Measurements from ENCODE around the gene SLC2A10.

SLC2A10 gene

GRCh38 chr20:46709459-46710152, at the start of gene SLC2A10:
Gene SLC2A10 (plus strand): TSS chr20:46709649. CDS start chr20:46709737, 88 bp downstream.
- Histone ChIP-seq H3K4me1 (ENCODE audit: control insufficient read depth, insufficient read depth, low read length) (peaks cover 58% of the 10 kb centered on the region), H3K9me3 (ENCODE audit: control insufficient read depth, low read length) (peaks cover 9% of the 10 kb centered on the region), H3K9ac (ENCODE audit: low read length) (peak within 1 kb of the TSS; percentile 95), H3K36me3 (ENCODE audit: control insufficient read depth, insufficient read depth, low read length, severe bottlenecking) (peaks cover 5% of the 10 kb centered on the region), H3K27me3 (replicated peaks; ENCODE audit: control insufficient read depth, insufficient read depth, low read length) (no peaks in the 10 kb centered on the region), H3K4me3 (ENCODE audit: low read length) (peak within 1 kb of the TSS; percentile 87)
- DNase-seq (ENCODE audit: low read depth): peak; percentile 86

GRCh38 chr20:46660487-46660886, 49.0 kb upstream of the SLC2A10 start:
- Histone ChIP-seq H3K4me1 (ENCODE audit: control insufficient read depth, insufficient read depth, low read length) (no peaks in the 10 kb centered on the region), H3K9me3 (ENCODE audit: control insufficient read depth, low read length) (peaks cover 11% of the 10 kb centered on the region), H3K27me3 (replicated peaks; ENCODE audit: control insufficient read depth, insufficient read depth, low read length) (no peaks in the 10 kb centered on the region), H3K36me3 (ENCODE audit: control insufficient read depth, insufficient read depth, low read length, severe bottlenecking) (no peaks in the 10 kb centered on the region), H3K9ac (ENCODE audit: low read length) (no peak overlapping the region), H3K4me3 (ENCODE audit: low read length) (no peak overlapping the region)
- no peak for DNase-seq (ENCODE audit: low read depth)

- Histone ChIP-seq H3K9me3 (ENCODE audit: control insufficient read depth, low read length) (peaks cover 11% of the 10 kb centered on the region), H3K36me3 (ENCODE audit: control insufficient read depth, insufficient read depth, low read length, severe bottlenecking) (no peaks in the 10 kb centered on the region), H3K4me1 (ENCODE audit: control insufficient read depth, insufficient read depth, low read length) (no peaks in the 10 kb centered on the region), H3K27me3 (replicated peaks; ENCODE audit: control insufficient read depth, insufficient read depth, low read length) (no peaks in the 10 kb centered on the region), H3K9ac (ENCODE audit: low read length) (no peak overlapping the region), H3K4me3 (ENCODE audit: low read length) (no peak overlapping the region)
- DNase-seq (ENCODE audit: low read depth): no peak
Measured at GRCh38 chr20:46661659-46662058, 47.8 kb upstream of the SLC2A10 start.

GRCh38 chr20:46663531-46663930, 45.9 kb upstream of the SLC2A10 start:
- H3K9me3 ChIP-seq (ENCODE audit: control insufficient read depth, low read length): peaks cover 11% of the 10 kb centered on the region
- H3K4me3 ChIP-seq (ENCODE audit: low read length): no peak overlapping the region
- H3K9ac ChIP-seq (ENCODE audit: low read length): no peak overlapping the region
- peaks cover 18% of the 10 kb centered on the region for H3K4me1 ChIP-seq (ENCODE audit: control insufficient read depth, insufficient read depth, low read length)
- H3K27me3 ChIP-seq (replicated peaks; ENCODE audit: control insufficient read depth, insufficient read depth, low read length): no peaks in the 10 kb centered on the region
- DNase-seq (ENCODE audit: low read depth): no peak
- H3K36me3 ChIP-seq (ENCODE audit: control insufficient read depth, insufficient read depth, low read length, severe bottlenecking): no peaks in the 10 kb centered on the region

GRCh38 chr20:46665602-46666001, 43.8 kb upstream of the SLC2A10 start:
- Histone ChIP-seq H3K9me3 (ENCODE audit: control insufficient read depth, low read length) (peaks cover 14% of the 10 kb centered on the region), H3K27me3 (replicated peaks; ENCODE audit: control insufficient read depth, insufficient read depth, low read length) (no peaks in the 10 kb centered on the region), H3K4me1 (ENCODE audit: control insufficient read depth, insufficient read depth, low read length) (peaks cover 18% of the 10 kb centered on the region), H3K9ac (ENCODE audit: low read length) (no peak overlapping the region), H3K36me3 (ENCODE audit: control insufficient read depth, insufficient read depth, low read length, severe bottlenecking) (no peaks in the 10 kb centered on the region), H3K4me3 (ENCODE audit: low read length) (no peak overlapping the region)
- DNase-seq (ENCODE audit: low read depth): no peak

- Histone ChIP-seq H3K27me3 (replicated peaks; ENCODE audit: control insufficient read depth, insufficient read depth, low read length) (no peaks in the 10 kb centered on the region), H3K4me3 (ENCODE audit: low read length) (no peak overlapping the region), H3K4me1 (ENCODE audit: control insufficient read depth, insufficient read depth, low read length) (peaks cover 18% of the 10 kb centered on the region), H3K9ac (ENCODE audit: low read length) (no peak overlapping the region), H3K9me3 (ENCODE audit: control insufficient read depth, low read length) (peaks cover 15% of the 10 kb centered on the region), H3K36me3 (ENCODE audit: control insufficient read depth, insufficient read depth, low read length, severe bottlenecking) (no peaks in the 10 kb centered on the region)
- no peak for DNase-seq (ENCODE audit: low read depth)
Measured at GRCh38 chr20:46666306-46666705, 43.1 kb upstream of the SLC2A10 start.

- no peaks in the 10 kb centered on the region for H3K36me3 ChIP-seq (ENCODE audit: control insufficient read depth, insufficient read depth, low read length, severe bottlenecking)
- no peak overlapping the region for H3K4me3 ChIP-seq (ENCODE audit: low read length)
- no peaks in the 10 kb centered on the region for H3K27me3 ChIP-seq (replicated peaks; ENCODE audit: control insufficient read depth, insufficient read depth, low read length)
- H3K4me1 ChIP-seq (ENCODE audit: control insufficient read depth, insufficient read depth, low read length): peaks cover 18% of the 10 kb centered on the region
- no peak for DNase-seq (ENCODE audit: low read depth)
- no peak overlapping the region for H3K9ac ChIP-seq (ENCODE audit: low read length)
- peaks cover 20% of the 10 kb centered on the region for H3K9me3 ChIP-seq (ENCODE audit: control insufficient read depth, low read length)
Measured at GRCh38 chr20:46666818-46667515, 42.5 kb upstream of the SLC2A10 start.

- Histone ChIP-seq H3K9ac (ENCODE audit: low read length) (no peak overlapping the region), H3K27me3 (replicated peaks; ENCODE audit: control insufficient read depth, insufficient read depth, low read length) (no peaks in the 10 kb centered on the region), H3K9me3 (ENCODE audit: control insufficient read depth, low read length) (peaks cover 28% of the 10 kb centered on the region), H3K4me3 (ENCODE audit: low read length) (peak overlapping the region; percentile 20), H3K4me1 (ENCODE audit: control insufficient read depth, insufficient read depth, low read length) (peaks cover 18% of the 10 kb centered on the region), H3K36me3 (ENCODE audit: control insufficient read depth, insufficient read depth, low read length, severe bottlenecking) (no peaks in the 10 kb centered on the region)
- no peak for DNase-seq (ENCODE audit: low read depth)
Measured at GRCh38 chr20:46670228-46670584, 39.2 kb upstream of the SLC2A10 start.

GRCh38 chr20:46670585-46671584, 38.6 kb upstream of the SLC2A10 start:
- no peak for DNase-seq (ENCODE audit: low read depth)
- Histone ChIP-seq H3K4me1 (ENCODE audit: control insufficient read depth, insufficient read depth, low read length) (peaks cover 18% of the 10 kb centered on the region), H3K9me3 (ENCODE audit: control insufficient read depth, low read length) (peaks cover 28% of the 10 kb centered on the region), H3K36me3 (ENCODE audit: control insufficient read depth, insufficient read depth, low read length, severe bottlenecking) (no peaks in the 10 kb centered on the region), H3K27me3 (replicated peaks; ENCODE audit: control insufficient read depth, insufficient read depth, low read length) (no peaks in the 10 kb centered on the region), H3K9ac (ENCODE audit: low read length) (no peak overlapping the region), H3K4me3 (ENCODE audit: low read length) (peak overlapping the region; percentile 20)

- Histone ChIP-seq H3K9ac (ENCODE audit: low read length) (no peak overlapping the region), H3K27me3 (replicated peaks; ENCODE audit: control insufficient read depth, insufficient read depth, low read length) (no peaks in the 10 kb centered on the region), H3K4me1 (ENCODE audit: control insufficient read depth, insufficient read depth, low read length) (peaks cover 15% of the 10 kb centered on the region), H3K9me3 (ENCODE audit: control insufficient read depth, low read length) (peaks cover 28% of the 10 kb centered on the region), H3K36me3 (ENCODE audit: control insufficient read depth, insufficient read depth, low read length, severe bottlenecking) (no peaks in the 10 kb centered on the region), H3K4me3 (ENCODE audit: low read length) (no peak overlapping the region)
- no peak for DNase-seq (ENCODE audit: low read depth)
Measured at GRCh38 chr20:46671866-46672542, 37.4 kb upstream of the SLC2A10 start.

All from adipocyte (in vitro differentiated cells).